Measurements from ENCODE around the gene CHST11. TPM values are rescaled to one million over a fixed set of nuclear protein-coding genes. Genes with fewer than 3 reads are reported as not detected.
"Not testable (repeated sequence)": the region's sequence is repeated elsewhere in the genome, so short reads cannot be mapped to it uniquely, and the experiment has no call there.

The CHST11 gene
- polyA plus RNA-seq, 1 donor = 2.0 TPM

- DNase-seq (ENCODE audit: low read depth) = no peak
These were observed 69.6 kb downstream of the CHST11 start for GRCh38 chr12:104526320-104526719.

DNA sequence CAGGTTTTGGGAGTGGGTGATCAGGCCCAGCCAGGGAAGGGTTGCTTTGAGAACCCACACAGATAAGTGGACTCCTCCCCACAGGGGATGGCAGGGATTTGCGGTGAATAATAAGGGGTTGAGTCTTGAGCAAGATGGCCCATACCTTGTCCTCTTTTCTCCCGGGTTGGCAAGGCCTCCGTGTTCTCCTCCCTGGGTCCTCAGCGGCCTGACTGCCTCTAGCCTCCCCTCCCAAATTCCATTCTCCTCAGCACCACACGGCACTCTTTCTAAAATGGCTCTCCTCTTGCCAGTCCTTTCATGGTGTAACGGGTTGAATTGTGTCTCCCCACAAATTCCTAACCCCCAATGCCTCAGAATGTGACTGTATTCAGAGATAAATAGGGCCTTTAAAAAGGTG is 70.0 kb downstream of the CHST11 start:
- no peak for DNase-seq (ENCODE audit: low read depth)

DNA sequence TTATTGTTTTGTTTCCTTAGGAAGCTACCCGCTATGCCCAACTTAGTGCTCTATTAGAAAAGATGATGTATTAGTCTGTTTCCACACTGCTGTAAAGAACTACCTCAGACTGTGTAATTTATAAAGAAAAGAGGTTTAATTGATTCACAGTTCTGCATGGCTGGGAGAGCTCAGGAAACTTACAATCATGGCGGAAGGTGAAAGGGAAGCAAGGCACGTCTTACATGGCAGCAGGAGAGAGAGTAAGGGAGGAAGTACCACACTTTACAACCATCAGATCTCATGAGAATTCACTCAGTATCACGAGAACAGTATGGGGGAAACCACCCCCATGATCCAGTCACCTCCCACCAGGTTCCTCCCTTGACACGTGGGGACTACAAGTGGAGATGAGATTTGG is 70.9 kb downstream of the CHST11 start:
- not testable (repeated sequence) for DNase-seq (ENCODE audit: low read depth)

GRCh38 chr12:104529130-104529874 is 72.6 kb downstream of the CHST11 start:
- no peak for DNase-seq (ENCODE audit: low read depth)

GRCh38 chr12:104532636-104533035 is 75.9 kb downstream of the CHST11 start:
- DNase-seq (ENCODE audit: low read depth) = no peak

DNA sequence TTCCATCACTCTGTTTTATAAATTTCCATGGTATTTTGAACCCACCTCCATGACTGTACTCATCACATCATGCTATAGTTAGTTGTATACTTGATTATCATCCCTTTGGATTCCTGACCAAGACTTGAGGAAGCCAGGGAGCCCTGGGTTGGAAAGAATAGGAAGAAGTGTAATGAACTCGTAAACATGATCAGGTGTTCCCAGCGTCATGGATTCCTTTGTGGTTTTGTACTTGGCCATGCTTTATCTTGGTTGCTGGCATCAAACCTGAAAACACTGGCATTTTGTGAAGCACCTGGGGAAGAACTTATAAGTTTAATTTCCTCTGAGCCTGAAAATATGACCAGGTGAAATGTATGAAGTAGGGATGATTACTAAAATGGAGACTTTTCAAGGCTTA is 76.4 kb downstream of the CHST11 start:
- DNase-seq (ENCODE audit: low read depth) = no peak

DNA sequence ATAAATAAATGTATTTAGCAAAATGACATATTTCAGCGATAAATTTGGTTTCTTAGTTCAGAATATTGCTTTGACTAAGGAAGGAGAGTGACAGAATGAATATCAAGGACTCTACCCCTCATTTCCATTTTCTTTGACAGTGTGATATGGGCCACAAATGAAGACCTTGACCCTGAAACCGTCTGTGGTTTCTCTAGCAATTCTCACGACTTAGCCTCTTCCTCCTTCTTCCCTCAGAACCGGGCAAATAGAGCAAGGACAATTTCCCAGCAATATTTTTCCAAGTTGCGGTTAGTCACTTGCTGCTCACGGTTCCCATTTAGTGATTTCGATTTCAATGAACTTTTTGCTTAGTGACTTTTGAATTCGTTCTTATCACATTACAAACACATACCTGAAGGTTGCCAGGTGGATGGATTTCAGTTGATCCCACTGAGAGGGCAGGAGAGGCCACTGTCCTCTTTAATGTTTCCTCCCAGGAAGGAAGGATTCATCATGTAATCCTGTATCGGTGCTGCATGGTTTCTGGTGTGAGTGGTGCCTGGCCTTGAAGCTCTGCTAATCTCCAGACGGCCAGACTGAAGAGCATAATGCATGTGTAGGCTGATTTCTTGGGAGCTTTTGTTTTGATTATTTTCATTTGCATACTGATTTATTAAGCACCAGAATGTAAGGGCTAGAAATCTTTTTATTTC is 77.6 kb downstream of the CHST11 start:
- no peak for DNase-seq (ENCODE audit: low read depth)

DNA sequence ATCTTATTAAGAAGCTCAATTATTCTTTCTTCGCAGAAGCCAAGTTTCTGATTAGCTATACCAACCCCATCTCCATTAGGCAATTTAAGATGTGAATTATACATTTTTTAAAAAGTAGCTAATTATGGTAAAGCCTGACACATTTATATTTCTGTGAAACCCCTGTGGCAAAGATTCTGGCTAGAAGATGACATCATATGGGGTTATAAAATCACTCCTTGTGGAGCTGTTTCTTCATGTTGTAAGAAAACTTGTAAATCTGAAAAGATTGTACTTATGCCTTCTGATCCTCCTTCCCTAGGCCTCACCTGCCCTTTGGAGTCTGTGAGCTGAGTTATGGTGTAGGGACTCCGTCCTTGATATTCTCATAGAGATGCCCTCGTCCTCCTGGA is 78.1 kb downstream of the CHST11 start:
- DNase-seq (ENCODE audit: low read depth) = no peak

- DNase-seq (ENCODE audit: low read depth) = no peak
These were observed 78.6 kb downstream of the CHST11 start for GRCh38 chr12:104535369-104535768.

- no peak for DNase-seq (ENCODE audit: low read depth)
These were observed 80.1 kb downstream of the CHST11 start for GRCh38 chr12:104536841-104537240.

DNA sequence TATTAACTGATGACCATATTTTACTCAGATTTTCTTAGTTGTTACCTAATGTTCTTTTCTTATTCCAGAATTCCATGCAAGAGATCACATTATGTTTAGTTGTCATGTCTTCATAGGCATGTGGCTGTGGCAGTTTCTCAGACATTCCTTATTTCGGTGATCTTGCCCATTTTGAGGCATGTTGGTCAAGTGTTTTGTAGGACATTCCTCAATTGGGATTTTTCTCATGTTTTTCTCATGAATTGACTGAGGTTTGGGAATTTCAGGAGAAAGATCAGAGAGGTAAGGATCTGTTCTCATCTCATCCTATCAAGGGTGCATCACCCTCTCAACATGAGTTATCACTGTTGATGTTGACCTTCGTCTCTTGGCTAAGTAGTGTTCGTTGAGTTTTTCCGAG is 81.3 kb downstream of the CHST11 start:
- no peak for DNase-seq (ENCODE audit: low read depth)

- DNase-seq (ENCODE audit: low read depth) = no peak
These were observed 82.2 kb downstream of the CHST11 start for GRCh38 chr12:104538891-104539462.

GRCh38 chr12:104544836-104545235 is 88.1 kb downstream of the CHST11 start:
- no peak for DNase-seq (ENCODE audit: low read depth)

GRCh38 chr12:104546575-104546974 is 89.8 kb downstream of the CHST11 start:
- no peak for DNase-seq (ENCODE audit: low read depth)

DNA sequence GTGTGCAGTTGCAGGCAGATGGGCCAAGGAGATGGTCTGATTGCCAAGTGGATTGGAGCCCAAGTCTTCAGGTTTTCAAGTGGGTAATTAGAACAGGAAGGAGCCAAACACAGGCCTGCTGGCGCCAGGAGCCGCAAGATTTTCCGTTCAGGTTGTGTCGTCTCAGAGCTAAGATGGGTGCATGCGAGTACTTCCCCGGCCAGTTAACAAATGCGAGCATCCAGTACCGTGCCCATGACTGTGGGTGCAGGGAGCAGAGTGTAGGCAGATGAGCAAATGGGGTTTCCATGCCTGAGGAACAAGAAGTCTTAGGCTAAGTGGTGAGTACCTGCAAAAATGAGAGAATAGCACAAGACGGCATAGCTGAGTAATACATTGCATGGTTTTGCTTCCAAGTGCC is 90.5 kb downstream of the CHST11 start:
- DNase-seq (ENCODE audit: low read depth) = no peak

- DNase-seq (ENCODE audit: low read depth) = no peak
These were observed 93.2 kb downstream of the CHST11 start for GRCh38 chr12:104549815-104550480.

DNA sequence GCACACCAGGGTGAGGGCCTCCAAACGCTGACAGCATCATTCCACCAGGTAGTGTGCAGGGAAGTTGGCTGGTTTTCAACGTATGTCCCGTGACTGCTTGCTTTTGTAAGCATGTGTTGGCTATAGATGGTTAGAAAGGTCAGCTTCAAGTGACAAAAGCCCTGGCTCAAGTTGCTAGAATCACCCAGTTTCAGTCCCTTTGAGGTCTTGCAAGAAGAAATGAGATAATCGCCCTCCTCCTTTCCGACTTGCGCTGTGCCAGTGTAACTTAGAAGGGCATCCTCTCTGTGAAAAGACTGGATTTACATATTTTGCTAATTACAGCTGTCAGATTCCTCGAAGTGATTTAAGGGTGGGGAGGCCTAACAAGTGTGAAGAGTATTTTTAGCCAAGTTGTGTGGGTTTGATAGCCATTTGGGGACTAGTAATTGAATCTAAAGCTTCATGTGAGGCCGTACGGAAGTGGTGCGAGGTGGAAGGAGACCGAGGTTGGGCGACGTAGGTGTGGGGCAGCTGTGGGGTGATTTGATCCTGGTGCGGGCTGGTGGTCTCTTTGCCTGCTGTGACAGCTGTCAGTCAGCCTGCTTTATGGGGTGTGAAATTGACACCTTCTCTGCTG is 94.7 kb downstream of the CHST11 start:
- DNase-seq (ENCODE audit: low read depth) = no peak

DNA sequence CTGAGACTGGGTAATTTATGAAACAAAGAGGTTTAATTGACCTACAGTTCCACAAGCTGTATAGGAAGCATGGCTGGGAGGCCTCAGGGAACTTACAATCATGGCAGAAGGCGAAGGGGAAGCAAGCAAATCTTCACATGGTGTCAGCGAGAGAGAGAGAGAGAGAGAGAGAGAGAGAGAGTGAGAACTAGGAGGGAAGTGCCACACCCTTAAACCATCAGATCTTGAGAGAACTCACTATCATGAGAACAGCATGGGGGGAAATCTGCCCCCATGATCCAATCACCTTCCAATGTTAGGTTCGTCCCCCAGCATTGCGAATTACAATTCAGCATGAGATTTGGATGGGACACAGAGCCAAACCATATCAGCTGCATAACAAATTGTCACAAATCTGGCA is 96.7 kb downstream of the CHST11 start:
- DNase-seq (ENCODE audit: low read depth) = no peak

DNA sequence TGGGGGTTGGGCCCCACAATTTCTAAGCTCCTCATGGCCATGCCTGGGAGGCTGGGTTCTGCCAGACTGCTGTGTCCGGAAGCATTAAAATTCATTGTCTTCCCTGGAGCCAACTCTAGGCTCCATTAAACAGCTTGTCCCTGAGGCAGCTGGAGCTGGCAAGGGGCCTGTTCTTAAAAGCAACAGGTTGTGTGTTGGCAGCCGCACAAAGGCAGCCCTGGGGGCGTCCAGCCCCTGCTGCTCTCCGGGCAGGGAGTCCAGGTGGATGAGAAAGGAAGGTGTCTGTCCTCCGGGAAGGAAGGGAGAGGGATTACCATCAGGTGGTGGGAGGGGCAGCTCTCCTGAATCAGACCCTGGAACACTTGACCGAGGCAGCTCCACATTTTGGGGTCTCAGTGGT is 98.9 kb downstream of the CHST11 start:
- DNase-seq (ENCODE audit: low read depth) = no peak

GRCh38 chr12:104557488-104558195 is 100.9 kb downstream of the CHST11 start:
- no peak for DNase-seq (ENCODE audit: low read depth)

GRCh38 chr12:104560881-104561280 is 104.1 kb downstream of the CHST11 start:
- DNase-seq (ENCODE audit: low read depth) = no peak

Data from forelimb muscle (tissue), 1 donor.